Thoracic aorta (tissue), 2 donors: Measurements from ENCODE around the gene SLC25A41. TPM values are rescaled to one million over a fixed set of nuclear protein-coding genes. Genes with fewer than 3 reads are reported as not detected.

ENCODE experiments used
- ATAC-seq: fragments of 150-250 bp; one replicate; pipeline ENCODE4 v1.8.0; 2017; ENCODE audit warnings: low read depth; ENCODE audit not compliant: insufficient number of reproducible peaks, low FRiP score
- DNase-seq: peaks from one replicate; pipeline ENCODE4 v3.0.0-alpha.2; 2020; ENCODE audit warnings: low spot score
- H3K27ac ChIP-seq, 2 donors: fragments of 200-600 bp; sonication (generic); 1 replicate in 1 of 2; 2 replicates in 1 of 2; pipeline ENCODE4 v1.5.1; 2016; ENCODE audit warnings: mild to moderate bottlenecking in 2 of 2, moderate library complexity in 2 of 2
- H3K27me3 ChIP-seq: fragments of 200-600 bp; sonication (generic); replicated peaks from 2 replicates; pipeline ENCODE4 v1.6.0; 2016; ENCODE audit warnings: mild to moderate bottlenecking; ENCODE audit not compliant: insufficient read depth
- H3K36me3 ChIP-seq: fragments of 200-600 bp; sonication (generic); one replicate; pipeline ENCODE4 v1.5.1; 2016
- H3K4me1 ChIP-seq, 2 donors: fragments of 200-600 bp; sonication (generic); 1 replicate in 1 of 2; 2 replicates in 1 of 2; pipeline versions ENCODE4 v1.5.1 to v1.6.0; 2016; ENCODE audit warnings: low read depth in 2 of 2, mild to moderate bottlenecking in 1 of 2; ENCODE audit not compliant: control insufficient read depth in 1 of 2
- H3K4me3 ChIP-seq: fragments of 200-600 bp; sonication (generic); 2 replicates; pipeline ENCODE4 v1.5.1; 2016; ENCODE audit warnings: mild to moderate bottlenecking
- H3K9me3 ChIP-seq: fragments of 200-600 bp; sonication (generic); 2 replicates; pipeline ENCODE4 v1.5.1; 2016
- CTCF ChIP-seq: fragments of 200-600 bp; sonication (generic); IDR thresholded peaks from one replicate; pipeline ENCODE4 v1.5.1; 2019; ENCODE audit warnings: antibody characterized with exemption
- total RNA-seq, 2 donors: library from RNA; depleted of rRNA; stranded (reverse); fragments of >200 nt; gene quantifications; one replicate each; pipeline versions ENCODE4 v1.1.0 to v1.2.3, GENCODE V29; 2016

The SLC25A41 gene
- total RNA-seq, 2 donors from 2014 or later, result 0.71 TPM; not detected in 1

DNA sequence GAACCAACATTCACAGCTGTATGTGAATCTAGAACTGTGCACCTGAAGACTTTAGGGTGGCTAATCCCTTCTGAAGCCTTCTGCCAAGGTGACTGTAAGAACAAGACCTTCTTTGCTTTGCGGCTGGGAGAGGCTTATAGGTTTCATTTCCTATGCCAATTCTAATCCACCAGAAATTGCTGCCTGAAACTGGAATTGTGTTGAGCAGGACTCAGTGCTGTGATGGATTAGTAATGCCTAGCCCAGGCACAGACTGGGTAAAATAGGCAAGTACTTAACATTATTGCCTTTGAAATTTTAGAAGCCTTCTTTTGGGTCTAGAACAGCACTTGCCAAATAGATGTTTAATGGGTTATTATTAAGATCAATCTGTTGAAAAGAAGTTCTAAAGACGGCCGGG lies 14.5 kb upstream of the SLC25A41 start:
- H3K4me1 ChIP-seq, result no peaks in the 10 kb centered on the region
- no peaks in the 10 kb centered on the region for H3K27me3 ChIP-seq
- H3K4me3 ChIP-seq, result no peak overlapping the region
- H3K27ac ChIP-seq, result no peak overlapping the region
- H3K36me3 ChIP-seq, result peaks cover 18% of the 10 kb centered on the region
- H3K9me3 ChIP-seq, result no peaks in the 10 kb centered on the region
- DNase-seq (no peak), ATAC-seq (no peak)
- no peak for TF ChIP-seq CTCF

- Histone ChIP-seq H3K27me3 (no peaks in the 10 kb centered on the region), H3K9me3 (no peaks in the 10 kb centered on the region), H3K36me3 (peaks cover 13% of the 10 kb centered on the region), H3K4me3 (no peak overlapping the region), H3K4me1 (no peaks in the 10 kb centered on the region), H3K27ac (no peak overlapping the region)
- ATAC-seq, result no peak
- no peak for DNase-seq
- TF ChIP-seq CTCF, result no peak
Measured at GRCh38 chr19:6446452-6446851, 12.9 kb upstream of the SLC25A41 start.

DNA sequence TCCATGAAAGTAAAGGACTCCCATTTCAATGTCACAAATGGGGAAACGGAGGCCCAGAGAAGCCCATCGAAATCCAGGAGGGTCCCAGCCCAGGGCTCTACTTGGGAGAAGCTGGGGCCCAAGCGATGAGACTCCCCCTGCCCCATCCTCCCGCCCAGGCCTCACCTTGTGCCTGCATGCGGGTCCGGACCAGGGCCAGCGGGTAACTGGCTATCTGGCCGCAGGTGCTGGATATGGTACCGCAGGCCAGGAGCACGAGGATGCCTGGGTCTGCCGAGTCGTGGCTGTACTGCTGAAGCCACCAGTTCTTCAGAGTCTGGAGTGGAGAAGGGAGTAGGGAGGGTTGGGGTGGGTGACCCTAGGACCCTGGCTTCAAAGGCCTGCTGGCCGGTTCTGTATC lies 10.4 kb upstream of the SLC25A41 start:
- Histone ChIP-seq H3K4me3 (no peak overlapping the region), H3K27ac (no peak overlapping the region), H3K36me3 (peaks cover 13% of the 10 kb centered on the region), H3K4me1 (no peaks in the 10 kb centered on the region), H3K9me3 (no peaks in the 10 kb centered on the region), H3K27me3 (no peaks in the 10 kb centered on the region)
- TF ChIP-seq CTCF, result no peak
- ATAC-seq (no peak), DNase-seq (no peak)

DNA sequence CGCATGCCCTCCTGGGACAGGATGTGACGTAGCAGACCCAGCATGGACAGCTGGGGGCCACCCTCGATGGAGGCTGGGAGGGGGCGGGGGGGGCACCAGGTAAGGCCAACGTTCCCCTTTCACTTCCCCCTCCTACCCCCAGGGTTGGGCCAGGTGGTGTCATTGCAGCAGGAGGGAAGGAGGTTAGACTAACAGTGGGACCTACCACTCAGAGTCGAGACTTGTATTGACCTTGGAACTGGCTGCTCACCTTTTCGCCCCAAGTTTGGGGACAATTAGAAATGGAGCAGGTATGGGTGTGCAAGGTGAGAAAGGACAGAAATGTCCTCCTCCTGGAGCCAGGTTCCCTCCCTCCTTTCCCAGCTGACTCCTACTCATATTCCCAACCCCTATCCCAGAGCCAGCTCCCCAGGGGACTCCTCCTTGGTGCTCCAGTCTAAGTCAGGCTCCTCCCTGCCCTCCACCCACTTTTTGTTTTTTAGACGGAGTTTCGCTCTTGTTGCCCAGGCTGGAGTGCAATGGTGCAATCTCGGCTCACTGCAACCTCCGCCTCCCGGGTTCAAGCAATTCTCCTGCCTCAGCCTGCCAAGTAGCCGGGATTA lies 8.6 kb upstream of the SLC25A41 start:
- Histone ChIP-seq H3K9me3 (no peaks in the 10 kb centered on the region), H3K27me3 (no peaks in the 10 kb centered on the region), H3K4me3 (no peak overlapping the region), H3K4me1 (no peaks in the 10 kb centered on the region), H3K27ac (no peak overlapping the region), H3K36me3 (peaks cover 13% of the 10 kb centered on the region)
- no peak for TF ChIP-seq CTCF
- DNase-seq (no peak), ATAC-seq (no peak)

DNA sequence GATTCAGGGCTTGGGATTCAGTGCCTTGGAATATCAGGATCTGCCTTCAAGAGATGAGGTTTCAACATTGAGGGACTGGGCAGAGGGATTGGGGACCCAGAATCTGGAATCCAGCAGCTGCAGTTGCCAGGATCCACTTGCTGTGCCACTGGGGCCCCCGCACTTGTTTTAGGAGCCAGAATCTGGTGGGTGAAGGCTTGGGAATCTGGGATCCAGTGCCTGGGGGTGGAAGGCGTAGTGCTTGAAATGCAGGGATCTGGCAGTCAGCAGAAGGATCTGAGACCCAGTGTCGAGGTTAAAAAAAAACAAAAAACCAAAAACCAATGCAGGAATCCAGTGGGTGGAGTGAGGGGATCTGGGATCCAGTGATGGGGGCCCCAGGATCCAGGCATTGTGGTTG lies 7.3 kb upstream of the SLC25A41 start:
- no peaks in the 10 kb centered on the region for H3K27me3 ChIP-seq
- no peak overlapping the region for H3K27ac ChIP-seq
- DNase-seq (no peak), ATAC-seq (no peak)
- no peak for TF ChIP-seq CTCF
- no peaks in the 10 kb centered on the region for H3K4me1 ChIP-seq
- H3K36me3 ChIP-seq, result peaks cover 3% of the 10 kb centered on the region
- H3K4me3 ChIP-seq, result no peak overlapping the region
- no peaks in the 10 kb centered on the region for H3K9me3 ChIP-seq
